Measurements from ENCODE around the gene UBE2R2. TPM values are rescaled to one million over a fixed set of nuclear protein-coding genes. Genes with fewer than 3 reads are reported as not detected.

UBE2R2 gene
- total and polyA plus RNA-seq, 2 of the 8 experiments (the other 6 are each of a cell fraction or from before 2014, with no cell fraction given): 19.4 to 42.1 TPM

GRCh38 chr9:33908114-33908513 lies 91.2 kb downstream of the UBE2R2 start:
- no peak overlapping the region for H4K5ac ChIP-seq (ENCODE audit: insufficient read length, low read depth, low read length)
- peaks cover 3% of the 10 kb centered on the region for H3K79me1 ChIP-seq (ENCODE audit: low read depth, low read length)
- ChIA-PET POLR2A (ENCODE audit: partially characterized antibody) (no interaction called here), CTCF (ENCODE audit: partially characterized antibody) (interaction anchor here (0.8 to 1.5 kb wide), 2 partner anchors 27 to 345 kb away, joined by 4 read pairs; no protein-coding TSS in a partner anchor)
- no peak overlapping the region for H3K23ac ChIP-seq (ENCODE audit: insufficient read length)
- no peak overlapping the region for H4K8ac ChIP-seq (ENCODE audit: extremely low read depth, insufficient read depth, low read length)
- no peak overlapping the region for H2BK120ac ChIP-seq (replicated peaks; ENCODE audit: low read depth, low read length)
- no peaks in the 10 kb centered on the region for H3K23me2 ChIP-seq (ENCODE audit: low read depth, low read length)
- H2BK15ac ChIP-seq (ENCODE audit: low read length): no peak overlapping the region
- FAIRE-seq (no peak), DNase-seq (ENCODE audit: low read depth in 1 of 2, low spot score in 2 of 2) (no peak)
- no peak overlapping the region for H4K91ac ChIP-seq (replicated peaks; ENCODE audit: insufficient read length, low read length)
- H2AFZ ChIP-seq (ENCODE audit: low read length): no peak overlapping the region
- H3K36me3 ChIP-seq (ENCODE audit: control insufficient read depth in 2 of 4, insufficient read depth in 4 of 4, low read length in 3 of 4): peaks cover 0 to 8% (median under 1%) of the 10 kb centered on the region in 4 experiments; a peak in 3 of 8 replicates
- H4K20me1 ChIP-seq (replicated peaks in 1 of 2; ENCODE audit: control insufficient read depth in 1 of 2, insufficient read depth in 2 of 2, low read length in 2 of 2): peaks cover 0 to 2% of the 10 kb centered on the region in 2 experiments
- H3K56ac ChIP-seq (replicated peaks; ENCODE audit: insufficient read length, low read depth, low read length): no peak overlapping the region
- no peak overlapping the region for H3K18ac ChIP-seq (ENCODE audit: extremely low read depth, low read length)
- no peak overlapping the region for H3K4me3 ChIP-seq (ENCODE audit: extremely low read depth in 1 of 4, insufficient read depth in 2 of 4, low read depth in 3 of 4, low read length in 4 of 4)
- no peak overlapping the region for H3K4ac ChIP-seq (replicated peaks; ENCODE audit: insufficient read length, low read depth, low read length)
- 93% methylated on average over 3 of the region's 3 CpGs; no CpG with 5 or more reads in 1 of the 2 experiments for WGBS, 2 experiments (ENCODE audit: extremely low coverage in 1 of 2, insufficient coverage in 1 of 2, insufficient read length in 1 of 2, insufficient replicate concordance in 2 of 2, low coverage in 1 of 2, low lambda C conversion rate in 2 of 2, missing lambda C conversion rate in 1 of 2)
- H3K4me2 ChIP-seq (ENCODE audit: insufficient read depth in 1 of 2, low read depth in 2 of 2, low read length in 2 of 2): no peak overlapping the region
- H3K79me2 ChIP-seq (ENCODE audit: control insufficient read depth in 1 of 2, insufficient read depth in 2 of 2, low read length in 2 of 2): peaks cover 0 to 44% of the 10 kb centered on the region in 2 experiments; a peak in 2 of 4 replicates
- no peak overlapping the region for H3K27ac ChIP-seq (ENCODE audit: low read depth, low read length)
- no peak overlapping the region for H3K14ac ChIP-seq (ENCODE audit: insufficient read length)
- H3K4me1 ChIP-seq (replicated peaks in 1 of 4; ENCODE audit: control insufficient read depth in 3 of 4, insufficient read depth in 4 of 4, low read length in 3 of 4): peaks cover 0 to 6% (median 2%) of the 10 kb centered on the region in 4 experiments; a peak in 2 of 7 replicates
- no peaks in the 10 kb centered on the region for H3K9me3 ChIP-seq (ENCODE audit: insufficient read depth in 2 of 2, low read depth in 1 of 2, low read length in 1 of 2)
- no peaks in the 10 kb centered on the region for H3K27me3 ChIP-seq (replicated peaks in 1 of 4; ENCODE audit: control insufficient read depth in 3 of 4, extremely low read depth in 1 of 4, insufficient read depth in 3 of 4, low read length in 3 of 4)
- no peak overlapping the region for H3K9ac ChIP-seq (replicated peaks in 1 of 4; ENCODE audit: extremely low read depth in 1 of 4, low read depth in 3 of 4, low read length in 3 of 4)
- no peak overlapping the region for H2BK20ac ChIP-seq (ENCODE audit: low read length)
- H2BK12ac ChIP-seq (ENCODE audit: low read depth, low read length): no peak overlapping the region
- no peak overlapping the region for H2AK5ac ChIP-seq (ENCODE audit: low read depth, low read length)
- no peak overlapping the region for H2BK5ac ChIP-seq (ENCODE audit: low read depth, low read length)
- TF ChIP-seq SIRT6 (IDR thresholded peaks at IDR 0.05; ENCODE audit: low read length) (no peak), SP4 (IDR thresholded peaks at IDR 0.05; ENCODE audit: low read length) (no peak), RXRA (IDR thresholded peaks at IDR 0.05; ENCODE audit: insufficient read depth, low read depth, low read length) (no peak), POLR2AphosphoS5 (IDR thresholded peaks at IDR 0.05; ENCODE audit: low read depth, low read length) (no peak), KDM5A (IDR thresholded peaks at IDR 0.05; ENCODE audit: low read length) (no peak), SP1 (IDR thresholded peaks at IDR 0.05; ENCODE audit: low read depth, low read length) (no peak), HDAC2 (IDR thresholded peaks at IDR 0.05; ENCODE audit: borderline replicate concordance in 1 of 2, low read depth in 2 of 2, low read length in 2 of 2) (no peak), SIN3A (conservative IDR thresholded peaks at IDR 0.05 in 1 of 2, IDR thresholded peaks at IDR 0.05 in 1 of 2; ENCODE audit: low read depth in 1 of 2, low read length in 2 of 2) (no peak), BCL11A (IDR thresholded peaks at IDR 0.05; ENCODE audit: low read depth in 2 of 2, low read length in 2 of 2) (no peak), CEBPB (IDR thresholded peaks at IDR 0.05; ENCODE audit: low read depth, low read length) (no peak), RNF2 (IDR thresholded peaks at IDR 0.05; ENCODE audit: borderline replicate concordance, low read depth, low read length, missing control alignments, poor library complexity, severe bottlenecking) (no peak), SP2 (IDR thresholded peaks at IDR 0.05; ENCODE audit: low read length) (no peak), HDAC6 (IDR thresholded peaks at IDR 0.05; ENCODE audit: low read depth, low read length) (no peak)
- TF ChIP-seq, protein P1, sequence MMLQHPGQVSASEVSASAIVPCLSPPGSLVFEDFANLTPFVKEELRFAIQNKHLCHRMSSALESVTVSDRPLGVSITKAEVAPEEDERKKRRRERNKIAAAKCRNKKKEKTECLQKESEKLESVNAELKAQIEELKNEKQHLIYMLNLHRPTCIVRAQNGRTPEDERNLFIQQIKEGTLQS (IDR thresholded peaks at IDR 0.05; ENCODE audit: insufficient read depth, low read depth, low read length): no peak
